ENCODE measurements around the gene KRT82.

- TF ChIP-seq TAF1 (conservative IDR thresholded peaks at IDR 0.05) (no peak), CTCF (IDR thresholded peaks at IDR 0.05; ENCODE audit: low read depth, low read length, missing input control) (no peak), JUND (IDR thresholded peaks at IDR 0.05) (no peak), REST (IDR thresholded peaks at IDR 0.05) (no peak), HNF4G (IDR thresholded peaks at IDR 0.05) (no peak), HNF4A (conservative IDR thresholded peaks at IDR 0.05) (no peak), NR2F2 (IDR thresholded peaks at IDR 0.05) (no peak), MAX (IDR thresholded peaks at IDR 0.05) (no peak)
Observed at GRCh38 chr12:52351196-52352059, 54.7 kb downstream of the KRT82 start.

Measured in liver (tissue), 3 donors.